NCI-H1417 (cell line): Measurements from ENCODE around the gene SPAG6.
"Not testable (repeated sequence)": the region's sequence is repeated elsewhere in the genome, so short reads cannot be mapped to it uniquely, and the experiment has no call there.

Experiments used
- DNase-seq, 3 experiments: peaks; one replicate each; lab custom pipeline; 2025; lab: John Stamatoyannopoulos, UW

SPAG6 gene

DNA sequence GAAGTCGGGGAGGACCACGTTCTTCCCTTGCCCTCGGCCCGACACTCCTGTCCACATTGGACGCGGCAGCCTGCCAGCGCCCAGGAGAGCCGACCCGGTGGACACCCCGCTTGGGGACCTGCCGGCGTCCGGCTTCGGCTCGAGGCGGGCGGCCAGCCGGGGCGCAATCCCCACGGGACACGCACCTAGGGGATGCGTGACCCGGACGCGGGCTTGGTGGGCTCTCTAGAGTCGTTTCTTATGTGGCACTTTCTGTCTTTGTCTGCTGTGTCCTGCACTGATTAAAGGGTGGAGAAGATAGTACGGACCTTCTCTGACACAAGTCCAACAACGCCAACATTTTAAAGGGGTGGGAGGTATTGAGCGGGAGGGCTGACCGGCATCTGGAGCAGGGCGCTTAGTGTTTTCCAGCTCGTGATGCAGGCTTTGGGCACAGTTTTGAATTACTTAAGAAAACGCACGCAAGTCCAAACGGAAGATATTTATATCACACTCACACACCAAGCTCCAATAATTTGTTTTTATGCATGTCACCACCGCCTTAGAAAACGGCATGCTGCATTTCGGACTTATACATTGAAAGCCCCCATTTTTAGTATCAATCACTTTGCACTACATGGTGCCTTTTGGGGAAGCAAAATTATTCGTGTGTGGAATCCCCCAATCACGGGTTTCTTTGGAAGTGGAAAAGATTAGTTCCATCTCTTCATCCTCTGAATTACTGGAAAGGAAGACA, 3.9 kb upstream of the SPAG6 start:
- DNase-seq, result peak in 1 of 3 experiments; percentile 53

DNA sequence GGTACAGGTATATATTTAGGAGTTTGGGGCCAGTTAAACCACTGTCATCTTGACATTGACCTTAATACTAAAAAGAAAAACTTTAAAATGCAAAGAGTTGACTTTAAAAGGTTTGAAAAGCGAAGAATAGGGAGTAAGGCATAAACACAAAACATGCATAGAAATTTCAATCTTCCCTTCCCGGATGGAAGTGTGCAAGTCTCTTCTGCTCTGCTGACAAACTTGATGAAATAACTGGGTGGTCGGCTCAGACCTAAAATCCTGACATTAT, 3.4 kb upstream of the SPAG6 start:
- no peak for DNase-seq

DNA sequence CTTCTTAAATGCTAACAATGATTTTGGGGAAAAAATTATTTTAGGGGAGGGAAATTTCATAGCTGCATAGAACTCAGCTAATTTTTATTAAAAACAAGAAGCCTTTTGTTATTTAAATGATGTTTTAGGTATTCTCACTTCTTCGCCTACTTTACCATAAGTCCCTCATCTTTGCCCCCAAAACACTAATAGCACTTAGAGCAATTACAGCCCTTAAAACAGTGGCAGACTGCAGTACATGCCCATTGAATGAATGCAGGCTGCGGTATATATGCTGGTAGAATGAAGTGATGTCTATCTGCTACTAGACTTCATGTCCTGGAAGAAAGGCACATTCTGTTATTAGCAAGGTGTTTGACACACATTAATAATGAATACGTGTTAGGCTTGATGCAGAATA, 2.9 kb upstream of the SPAG6 start:
- no peak for DNase-seq

DNA sequence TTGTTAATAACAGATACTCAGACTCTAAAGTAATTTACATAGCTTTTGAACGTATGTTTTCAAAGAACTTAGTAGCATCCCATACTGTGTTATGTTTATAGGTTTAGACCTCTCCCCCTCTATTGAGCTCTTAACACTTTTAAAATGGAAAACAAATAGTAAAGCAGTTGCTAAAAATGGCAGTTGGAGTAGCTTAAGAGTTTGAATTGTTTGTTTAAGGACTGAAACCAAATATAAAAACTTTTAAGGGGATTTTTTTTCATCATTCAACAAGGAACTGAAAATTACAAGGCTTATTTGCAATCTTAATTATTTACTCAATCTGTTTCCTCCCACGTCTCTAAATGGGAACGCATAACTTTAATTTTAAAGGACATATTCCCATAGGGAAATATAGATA, 1.6 kb upstream of the SPAG6 start:
- no peak for DNase-seq

DNA sequence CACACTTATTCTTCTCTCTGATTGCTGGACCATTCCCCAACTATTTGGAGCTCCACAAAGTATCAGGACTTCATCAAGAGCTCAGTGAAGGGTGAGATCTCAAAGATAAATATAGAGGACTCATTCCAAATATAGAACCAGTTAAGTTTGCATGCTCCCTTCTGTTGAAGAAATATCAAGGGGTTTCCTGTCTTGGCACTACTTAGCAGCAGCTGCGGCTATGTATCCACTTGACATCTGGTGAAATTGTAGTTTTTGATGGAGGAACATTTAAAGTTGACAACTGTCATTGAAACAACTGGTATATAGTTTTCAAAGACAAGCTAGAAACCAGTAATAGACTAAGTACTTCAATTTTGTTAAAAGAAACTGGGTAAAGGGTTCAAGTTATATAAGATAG, 1.0 kb upstream of the SPAG6 start:
- no peak for DNase-seq

DNA sequence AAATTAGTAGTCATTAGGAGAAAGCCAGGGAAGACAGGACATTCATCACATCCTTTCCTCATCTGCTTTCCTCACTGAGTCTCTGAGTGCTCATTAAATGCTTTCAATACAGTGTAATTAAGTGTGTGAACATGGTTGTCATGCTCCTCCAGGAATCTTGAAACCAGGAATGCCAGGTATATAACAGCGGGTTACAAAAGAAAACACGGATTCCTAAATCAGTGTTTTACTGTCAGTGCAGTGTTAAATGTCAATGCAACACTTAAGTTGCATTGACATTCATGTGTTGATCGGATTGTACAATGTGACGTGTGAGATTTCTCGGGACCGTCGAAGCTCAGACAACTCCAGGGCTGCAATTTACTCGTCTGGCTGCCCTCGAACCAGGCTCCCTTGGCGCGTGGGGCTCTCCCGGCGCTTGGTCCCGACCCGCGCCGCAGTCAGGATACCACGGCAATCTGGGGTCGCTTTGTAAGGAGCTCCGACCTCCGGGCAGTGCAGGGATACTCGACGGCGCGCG, 455 bp upstream of the SPAG6 start:
- no peak for DNase-seq

DNA sequence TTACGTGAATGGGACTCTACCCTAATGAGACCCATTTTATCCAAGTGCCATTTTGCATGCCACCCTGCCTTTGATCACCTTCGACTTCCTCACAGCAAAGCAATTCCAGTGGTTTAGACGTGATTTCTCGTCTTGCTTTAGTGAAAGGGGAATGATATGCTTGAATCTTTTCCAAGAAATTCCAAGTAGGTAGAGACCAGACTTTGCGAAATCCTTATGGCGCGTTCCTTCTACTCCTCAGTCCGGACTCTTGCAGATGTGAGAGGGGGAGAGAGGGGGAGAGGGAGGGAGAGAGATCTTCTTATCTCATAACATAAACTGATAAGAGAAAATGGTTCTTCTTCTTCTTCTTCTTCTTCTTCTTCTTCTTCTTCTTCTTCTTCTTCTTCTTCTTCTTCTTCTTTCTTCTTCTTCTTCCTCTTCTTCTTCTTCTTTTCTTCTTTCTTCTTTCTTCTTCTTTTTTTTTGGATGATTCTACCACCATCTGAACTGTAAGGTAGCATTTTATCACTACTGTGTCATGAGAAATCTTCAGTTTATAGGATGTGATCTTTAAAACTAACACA, 883 bp downstream of the SPAG6 start:
- no peak for DNase-seq

DNA sequence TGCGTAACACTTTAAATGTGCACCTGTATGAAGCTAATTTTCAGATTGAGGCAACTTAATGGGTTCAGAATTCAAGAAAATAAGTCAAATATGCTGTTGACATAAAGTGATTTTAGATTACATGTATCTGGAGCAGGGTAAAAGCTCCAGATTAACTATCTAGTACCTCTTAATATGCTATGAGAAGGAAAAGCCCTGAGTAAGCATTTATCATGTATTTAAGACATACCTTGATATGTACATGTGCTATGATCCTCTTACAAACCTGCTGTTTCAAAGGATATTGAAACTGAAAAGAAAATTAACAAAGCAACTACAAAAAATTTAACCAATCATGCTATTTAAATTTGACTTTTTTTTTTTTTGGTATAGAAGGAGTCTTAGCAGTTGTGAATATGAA, 4.5 kb downstream of the SPAG6 start:
- DNase-seq, result no peak

DNA sequence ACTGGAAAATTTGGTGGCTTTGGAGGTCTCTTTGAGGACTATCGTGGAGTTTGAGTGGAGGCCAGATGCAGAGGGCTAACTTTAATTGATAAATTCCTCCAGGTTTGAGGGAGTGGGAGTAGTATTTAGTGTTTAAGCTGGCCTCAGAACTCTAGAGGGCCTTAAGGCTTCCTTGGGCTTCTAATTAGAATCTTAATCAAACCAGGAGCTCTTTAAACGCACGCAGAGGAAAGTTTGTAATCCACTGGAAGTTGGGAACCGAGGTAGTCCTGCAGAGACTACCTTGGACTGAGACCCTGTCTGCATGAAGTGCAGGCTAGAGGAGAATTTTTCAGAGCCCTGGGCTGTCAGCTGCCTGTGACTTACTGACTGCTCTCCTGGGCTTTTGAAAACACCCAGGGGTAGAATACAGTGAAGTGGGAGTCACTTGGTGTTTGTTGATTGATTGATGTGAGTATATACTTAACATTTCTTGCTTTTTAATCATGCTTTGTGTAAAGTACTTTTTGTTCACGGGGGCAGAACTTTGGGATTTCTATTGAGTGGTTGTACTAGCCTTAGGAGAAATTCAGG, 5.9 kb downstream of the SPAG6 start:
- no peak for DNase-seq

DNA sequence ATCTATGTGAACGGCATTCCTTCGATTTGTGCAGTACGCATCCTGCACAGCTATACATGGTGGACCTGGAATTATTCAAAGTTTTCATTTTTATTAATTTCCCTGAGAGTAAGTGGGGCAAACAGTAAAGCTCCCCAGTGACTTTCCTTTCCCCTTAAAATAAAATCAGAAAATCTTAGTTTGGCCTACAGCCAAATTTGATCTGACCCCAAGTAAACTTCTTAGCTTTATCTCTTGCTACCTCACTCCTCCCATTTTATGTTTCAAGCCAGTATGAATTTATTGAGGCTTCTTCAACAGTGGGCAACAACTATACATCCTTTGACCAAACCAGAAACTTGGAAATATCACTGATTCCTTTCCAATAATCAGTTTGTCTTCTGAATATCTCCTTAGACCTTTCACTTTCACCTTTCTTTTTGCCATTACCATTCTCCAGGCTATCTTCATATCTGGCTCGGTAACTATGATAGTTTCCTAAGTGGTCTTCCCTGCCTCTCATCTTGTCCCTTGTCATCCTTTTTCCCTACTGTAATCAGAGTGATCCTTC, 11.1 kb downstream of the SPAG6 start:
- DNase-seq, result no peak

DNA sequence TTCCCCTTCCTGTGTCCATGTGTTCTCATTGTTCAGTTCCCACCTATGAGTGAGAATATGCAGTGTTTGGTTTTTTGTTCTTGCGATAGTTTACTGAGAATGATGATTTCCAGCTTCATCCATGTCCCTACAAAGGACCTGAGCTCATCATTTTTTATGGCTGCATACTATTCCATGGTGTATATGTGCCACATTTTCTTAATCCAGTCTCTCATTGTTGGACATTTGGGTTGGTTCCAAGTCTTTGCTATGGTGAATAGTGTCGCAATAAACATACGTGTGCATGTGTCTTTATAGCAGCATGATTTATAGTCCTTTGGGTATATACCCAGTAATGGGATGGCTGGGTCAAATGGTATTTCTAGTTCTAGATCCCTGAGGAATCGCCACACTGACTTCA, 12.5 kb downstream of the SPAG6 start:
- not testable (repeated sequence) for DNase-seq

DNA sequence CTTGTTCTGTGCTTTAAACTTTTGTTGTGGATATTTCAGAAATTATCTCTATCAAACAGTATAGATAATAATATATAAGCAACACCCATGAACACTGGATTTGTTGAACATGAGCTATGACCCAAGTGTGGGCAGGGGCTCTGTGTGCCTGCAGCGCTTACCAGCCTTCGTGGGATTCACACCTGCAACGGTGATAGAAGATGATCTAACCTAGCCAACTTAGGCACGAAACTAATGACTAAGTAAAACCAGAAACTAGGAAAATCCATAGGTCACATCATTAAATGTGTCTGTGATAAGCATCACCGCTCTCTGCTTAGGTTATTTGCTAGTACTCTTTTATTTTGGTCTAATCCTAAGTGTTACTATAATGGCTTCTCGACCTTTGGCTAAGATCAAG, 18.0 kb downstream of the SPAG6 start:
- DNase-seq, result no peak

DNA sequence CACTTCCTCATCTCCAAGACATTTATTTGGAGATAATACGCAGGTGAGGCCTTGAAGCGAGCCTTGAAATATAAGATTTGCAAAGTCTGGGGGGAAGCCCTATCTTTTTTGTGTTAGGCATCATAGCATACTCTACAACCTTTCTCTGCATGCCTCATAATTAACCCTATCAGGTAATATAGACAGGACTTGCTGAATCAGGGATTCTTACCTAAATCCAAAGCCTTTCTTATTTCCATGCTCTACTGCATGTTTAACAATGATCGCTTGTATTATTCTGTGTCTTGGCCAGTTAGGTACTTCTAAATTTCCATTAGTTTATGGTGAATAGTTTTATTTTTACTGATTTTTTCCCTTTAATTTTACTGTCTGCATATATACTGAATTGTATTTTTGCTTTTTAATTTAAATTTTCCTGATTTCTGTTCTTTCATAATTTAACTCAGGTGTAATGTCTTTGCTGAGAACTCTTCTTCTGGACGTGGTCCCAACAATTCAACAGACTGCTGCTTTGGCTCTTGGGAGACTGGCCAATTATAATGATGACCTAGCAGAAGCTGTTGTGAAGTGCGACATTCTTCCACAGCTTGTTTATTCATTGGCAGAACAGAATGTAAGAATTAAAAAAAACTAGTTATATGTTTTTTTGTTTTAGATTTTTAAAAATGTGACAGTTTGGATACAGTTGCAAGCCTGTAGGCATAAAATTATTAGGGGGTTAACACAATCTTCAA, 19.3 kb downstream of the SPAG6 start:
- no peak for DNase-seq

DNA sequence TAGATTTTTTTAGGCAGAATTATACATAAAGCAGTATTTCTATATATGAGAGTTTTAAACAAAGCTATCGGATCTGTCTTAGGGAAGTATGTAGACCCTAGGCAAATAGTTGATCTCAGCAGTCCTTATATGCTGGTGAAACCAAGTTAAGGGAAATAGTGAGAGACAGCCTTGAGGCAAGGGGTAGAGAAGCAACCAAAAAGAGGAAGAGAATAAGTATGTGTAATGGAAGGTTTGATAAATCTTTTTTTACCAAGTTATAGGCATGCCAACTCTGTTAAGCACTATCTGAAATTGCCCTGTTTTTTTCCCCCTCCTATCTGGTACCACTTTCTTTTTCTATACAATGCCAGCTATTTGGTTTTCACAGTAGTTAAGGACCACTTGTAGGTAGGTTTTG, 19.9 kb downstream of the SPAG6 start:
- DNase-seq, result no peak

DNA sequence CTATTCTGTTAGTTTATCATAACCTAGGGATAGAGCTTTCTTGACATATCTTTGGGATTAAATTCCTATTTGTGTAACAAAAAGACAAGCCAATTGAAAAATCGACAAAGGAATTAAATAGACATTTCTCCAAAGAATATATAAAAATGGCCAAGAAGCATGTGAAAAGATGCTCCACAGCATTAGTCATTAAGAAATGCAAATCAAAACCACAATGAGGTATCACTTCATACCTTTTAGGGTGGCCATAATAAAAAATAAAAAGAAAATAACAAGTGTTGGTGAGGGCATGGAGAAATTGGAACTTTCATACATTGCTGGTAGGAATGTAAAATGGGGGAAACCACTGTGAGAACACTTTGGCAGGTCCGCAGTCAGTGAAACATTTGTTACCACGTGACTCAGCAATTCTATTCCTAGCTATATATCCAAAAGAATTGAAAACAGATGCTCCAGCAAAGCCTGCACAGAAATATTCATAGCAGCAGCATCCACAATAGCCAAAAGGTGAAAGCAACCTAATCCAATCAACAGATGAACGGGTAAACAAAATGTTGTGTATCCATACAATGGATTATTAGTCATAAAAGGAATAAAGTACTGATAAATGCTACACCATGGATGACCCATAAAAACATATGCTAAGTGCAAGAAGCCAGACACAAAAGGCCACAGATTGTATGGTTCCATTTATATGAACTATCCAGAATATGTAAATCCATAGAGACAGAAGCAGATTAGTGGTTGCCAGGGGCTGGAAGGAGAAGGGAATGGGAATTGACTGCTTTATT, 20.5 kb downstream of the SPAG6 start:
- no peak for DNase-seq

DNA sequence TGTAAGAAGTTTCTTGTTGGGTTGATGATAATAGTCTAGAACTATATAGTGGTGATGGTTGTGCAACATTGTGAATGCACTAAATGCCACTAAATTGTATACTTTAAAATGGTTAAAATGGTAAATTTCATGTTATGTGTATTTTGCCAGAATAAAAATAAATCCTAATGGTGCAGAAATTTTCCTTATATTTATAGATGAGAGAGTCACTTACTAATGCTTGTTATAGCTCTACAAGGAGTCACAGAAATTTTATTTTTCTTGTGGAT, 21.1 kb downstream of the SPAG6 start:
- no peak for DNase-seq

DNA sequence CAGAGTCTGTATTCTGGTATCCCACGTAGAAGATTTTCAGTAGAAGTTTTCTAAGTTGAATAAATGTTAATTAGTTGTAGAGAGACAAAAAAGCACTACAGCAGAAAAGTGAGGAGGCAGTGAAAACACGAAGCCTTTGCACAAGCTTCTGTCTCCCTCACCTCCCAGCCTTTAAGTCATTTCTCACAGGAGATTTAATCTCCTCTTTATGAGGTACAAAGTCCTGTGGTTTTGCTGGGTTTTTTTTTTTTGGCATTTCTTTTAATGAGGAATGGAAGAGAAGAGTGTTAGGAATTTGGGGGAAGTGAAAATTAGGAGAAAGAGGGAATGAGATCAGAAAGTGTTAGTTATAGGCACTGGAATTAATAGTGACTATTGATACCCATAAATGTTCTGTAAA, 21.5 kb downstream of the SPAG6 start:
- DNase-seq, result no peak

DNA sequence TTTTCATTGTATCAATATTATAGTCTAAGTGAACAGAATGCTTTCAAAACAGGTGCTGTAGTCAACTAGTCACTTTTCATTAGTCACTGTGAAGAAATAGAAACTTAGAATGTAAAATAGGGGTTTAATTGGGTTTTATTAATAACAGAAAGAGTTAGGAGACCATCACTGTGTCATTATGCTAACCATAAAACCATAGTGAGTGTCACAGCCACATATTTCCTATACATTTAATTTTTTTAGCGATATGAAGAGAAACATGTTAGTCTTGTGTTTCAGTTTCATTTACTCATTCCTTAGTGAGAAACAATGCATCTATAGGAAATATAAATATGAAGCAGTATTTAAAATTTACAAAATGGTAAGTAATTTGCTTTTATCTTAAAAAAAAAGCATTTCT, 22.2 kb downstream of the SPAG6 start:
- DNase-seq, result no peak

DNA sequence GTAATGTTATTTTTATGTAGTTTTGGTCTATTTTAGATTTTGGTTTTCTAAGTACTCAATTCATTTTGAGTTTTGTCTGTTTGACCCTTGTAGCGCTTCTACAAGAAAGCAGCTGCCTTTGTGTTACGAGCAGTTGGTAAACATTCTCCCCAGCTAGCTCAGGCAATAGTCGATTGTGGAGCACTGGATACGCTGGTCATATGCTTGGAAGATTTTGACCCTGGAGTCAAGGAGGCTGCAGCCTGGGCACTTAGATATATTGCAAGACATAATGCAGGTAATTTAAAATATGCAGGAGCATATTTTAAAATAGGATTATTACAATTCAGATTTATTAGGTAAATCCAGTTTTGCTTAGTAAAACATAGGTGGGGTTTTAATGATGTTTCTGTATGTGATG, 23.1 kb downstream of the SPAG6 start:
- no peak for DNase-seq

DNA sequence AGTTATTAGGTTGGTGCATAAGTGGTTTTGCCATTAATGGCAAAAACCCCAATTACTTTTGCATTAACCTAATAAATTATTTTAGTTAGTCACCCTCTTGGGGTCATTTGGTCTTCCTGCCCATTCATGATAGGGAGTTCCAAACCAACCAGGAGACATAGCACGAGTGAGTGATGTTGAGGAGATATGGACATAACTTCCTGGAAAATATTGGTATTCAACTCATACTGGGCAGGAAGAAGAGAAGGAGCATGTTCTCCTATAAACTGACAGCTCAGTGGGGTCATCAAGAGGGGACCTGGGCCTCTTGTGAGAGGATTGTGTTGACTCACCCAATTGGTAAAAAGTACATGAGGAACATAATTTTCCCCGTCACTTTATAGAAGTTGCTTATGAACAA, 23.7 kb downstream of the SPAG6 start:
- DNase-seq, result no peak

DNA sequence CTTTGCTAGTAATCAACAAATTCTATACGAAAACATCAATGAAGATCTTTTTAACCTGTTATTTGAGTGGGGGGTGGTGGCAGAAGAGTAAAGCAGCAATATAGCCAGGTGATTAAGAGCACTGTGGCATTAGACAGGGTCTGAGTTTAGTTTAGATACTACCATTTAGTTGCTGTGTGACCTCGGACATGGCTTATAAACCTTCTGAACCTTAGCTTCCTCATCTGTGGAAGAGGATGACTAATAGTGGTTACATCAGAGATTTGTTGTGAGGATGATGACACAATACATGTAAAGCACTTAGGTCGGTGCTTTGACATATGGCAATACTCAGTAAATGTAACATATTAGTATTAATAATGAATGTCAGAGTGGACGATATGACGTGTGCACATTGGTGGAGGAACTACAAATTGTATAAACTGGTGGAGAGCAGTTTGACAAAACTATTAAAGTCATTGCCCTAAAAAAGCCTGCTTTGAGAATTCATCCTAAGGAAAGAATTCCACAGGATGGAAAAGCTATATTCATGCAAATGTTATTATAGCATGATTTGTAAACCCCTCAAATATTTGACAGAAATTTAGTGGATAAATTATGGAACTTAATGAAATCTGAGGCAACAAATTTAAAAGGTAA, 24.3 kb downstream of the SPAG6 start:
- no peak for DNase-seq

DNA sequence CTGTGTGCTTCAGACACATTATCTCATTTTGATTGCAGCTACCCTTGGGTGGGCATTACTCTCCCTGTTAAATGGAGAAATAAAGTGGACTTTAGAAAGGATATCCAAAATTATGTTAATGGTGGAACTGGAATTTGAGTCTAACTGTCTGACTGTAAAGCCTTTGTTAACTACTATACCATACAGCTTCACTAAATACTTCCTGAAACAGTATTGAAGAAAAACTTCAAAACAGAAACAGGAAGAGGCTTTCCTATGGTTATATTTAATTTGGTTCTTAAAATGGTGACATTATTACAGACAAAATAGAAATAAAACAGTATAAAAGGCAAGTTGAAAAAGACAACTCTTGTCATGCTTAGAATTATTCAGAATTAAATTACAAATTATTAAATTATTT, 25.0 kb downstream of the SPAG6 start:
- no peak for DNase-seq
